Stromal cell of bone marrow (primary cell): ENCODE results near the gene TOPBP1.

ENCODE experiments used
- DNase-seq: peaks from one replicate; pipeline ENCODE4 v3.0.0-alpha.2; 2012; ENCODE audit warnings: low read depth

Gene TOPBP1

GRCh38 chr3:133607816-133608215, 53.9 kb downstream of the TOPBP1 start:
- DNase-seq: no peak

GRCh38 chr3:133606902-133607301, 54.8 kb downstream of the TOPBP1 start:
- no peak for DNase-seq

- no peak for DNase-seq
These were observed 55.4 kb downstream of the TOPBP1 start for GRCh38 chr3:133606342-133606741.

- DNase-seq: no peak
These were observed 61.1 kb downstream of the TOPBP1 start for GRCh38 chr3:133600572-133601081.

DNA sequence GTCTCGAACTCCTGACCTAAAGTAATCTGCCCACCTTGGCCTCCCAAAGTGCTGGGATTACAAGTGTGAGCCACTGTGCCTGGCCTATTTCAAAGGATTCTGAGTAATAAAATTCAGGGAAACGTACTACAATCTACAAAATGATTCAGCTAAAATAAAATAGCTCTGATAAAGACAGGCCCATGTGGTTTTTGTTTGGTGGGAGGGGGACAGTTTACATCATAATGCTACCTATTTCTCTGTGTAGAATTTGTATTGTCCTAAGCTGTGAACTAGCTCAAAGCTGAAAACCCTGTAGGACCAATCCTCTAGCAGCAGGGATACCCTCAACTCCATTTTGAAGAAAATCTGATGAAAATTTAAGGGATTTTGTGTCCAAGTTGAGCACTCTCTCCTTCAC, 62.5 kb downstream of the TOPBP1 start:
- DNase-seq: no peak

DNA sequence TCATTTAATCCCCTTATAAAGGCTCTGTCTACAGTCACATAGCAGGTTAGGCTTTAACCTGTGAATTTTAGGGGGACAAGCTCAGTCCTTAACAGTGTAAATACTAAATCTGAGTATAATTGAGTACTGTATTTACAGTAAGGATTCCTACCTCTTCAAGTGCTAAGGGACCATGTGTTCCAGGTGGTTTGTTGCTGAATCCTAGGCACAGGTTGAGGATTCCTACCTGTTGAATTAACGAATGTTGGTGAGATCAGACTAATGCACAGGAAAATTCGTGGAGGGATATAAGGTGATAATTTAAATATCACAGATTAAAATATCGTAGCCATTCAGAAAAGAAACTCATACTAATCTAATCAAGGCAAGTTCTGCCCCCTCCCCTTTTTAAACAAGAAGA, 63.3 kb downstream of the TOPBP1 start:
- no peak for DNase-seq

DNA sequence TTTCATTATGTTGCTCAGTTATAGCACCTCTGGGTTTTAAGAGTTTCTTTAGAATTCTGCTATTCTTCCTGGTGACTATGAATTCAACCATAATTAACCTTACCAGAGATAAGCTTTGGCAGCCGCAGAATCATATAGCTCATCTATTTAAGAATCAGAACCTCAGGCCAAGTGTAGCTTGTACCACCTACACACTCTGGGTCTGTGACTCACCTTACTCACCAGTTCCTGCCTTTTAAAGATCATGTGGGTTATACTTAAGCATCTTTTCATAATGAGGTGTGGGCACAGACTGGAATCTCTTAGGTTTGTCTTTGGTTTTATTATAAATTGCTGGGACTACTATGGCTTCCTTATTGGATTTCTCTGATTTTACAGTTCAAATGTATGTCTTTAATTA, 66.4 kb downstream of the TOPBP1 start:
- DNase-seq: no peak

- DNase-seq: no peak
These were observed 68.5 kb downstream of the TOPBP1 start for GRCh38 chr3:133593243-133593642.

DNA sequence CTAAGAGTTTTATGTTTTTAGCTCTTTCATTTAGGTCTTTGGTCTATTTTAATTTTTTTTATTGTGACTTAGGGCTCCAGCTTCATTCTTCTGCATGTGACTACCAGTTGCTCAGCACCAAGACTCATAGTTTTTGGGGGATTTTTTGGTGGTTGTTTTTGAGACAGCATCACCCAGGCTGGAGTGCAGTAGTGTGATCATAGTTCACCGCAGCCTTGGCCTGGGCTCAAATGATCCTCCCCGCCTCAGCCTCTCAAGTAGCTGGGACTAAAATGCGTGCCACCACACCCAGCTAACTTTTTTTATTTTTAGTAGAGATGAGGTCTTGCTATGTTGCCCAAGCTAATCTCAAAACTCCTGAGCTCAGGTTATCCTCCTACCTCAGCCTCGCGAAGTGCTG, 68.9 kb downstream of the TOPBP1 start:
- no peak for DNase-seq

DNA sequence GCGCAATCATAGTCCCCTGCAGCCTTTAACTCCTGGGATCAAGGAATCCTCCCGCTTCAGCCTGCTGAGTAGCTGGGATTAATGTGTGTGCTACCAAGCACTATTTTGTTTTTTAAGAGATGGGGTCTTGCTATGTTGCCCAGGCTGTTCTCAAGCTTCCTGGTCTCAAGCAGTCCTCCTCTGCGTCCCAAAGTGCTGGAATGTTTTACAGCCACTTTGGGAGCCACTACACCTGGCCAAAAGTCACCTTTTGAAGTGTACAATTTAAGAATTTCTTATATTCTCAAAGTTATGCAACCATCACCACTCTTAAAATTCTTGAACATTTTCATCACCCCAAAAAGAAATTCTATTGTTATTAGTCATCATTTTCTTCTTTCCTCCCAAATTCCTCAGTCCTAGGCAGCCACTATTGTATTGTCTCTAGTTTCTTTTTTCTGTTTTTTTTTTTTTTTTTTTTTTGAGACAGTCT, 70.4 kb downstream of the TOPBP1 start:
- no peak for DNase-seq

GRCh38 chr3:133589503-133589902, 72.2 kb downstream of the TOPBP1 start:
- no peak for DNase-seq

GRCh38 chr3:133588784-133589465, 72.8 kb downstream of the TOPBP1 start:
- no peak for DNase-seq

GRCh38 chr3:133588035-133588434, 73.7 kb downstream of the TOPBP1 start:
- DNase-seq: no peak

DNA sequence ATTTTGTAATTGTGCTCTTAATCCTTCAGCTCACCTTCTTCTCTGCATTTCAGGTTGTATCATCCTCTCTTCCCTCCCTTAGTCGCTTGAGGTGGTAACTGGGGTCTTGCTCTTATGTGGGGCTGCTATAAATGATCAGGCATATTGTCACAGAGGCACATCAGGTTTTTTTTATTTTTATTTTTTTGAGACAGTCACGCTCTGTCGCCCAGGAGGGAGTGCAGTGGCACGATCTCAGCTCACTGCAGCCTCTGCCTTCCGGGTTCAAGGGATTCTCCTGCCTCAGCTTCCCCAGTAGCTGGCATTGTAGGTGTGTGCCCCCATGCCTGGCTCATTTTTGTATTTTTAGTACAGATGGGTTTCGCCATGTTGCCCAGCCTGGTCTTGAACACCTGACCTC, 78.3 kb downstream of the TOPBP1 start:
- DNase-seq: no peak

DNA sequence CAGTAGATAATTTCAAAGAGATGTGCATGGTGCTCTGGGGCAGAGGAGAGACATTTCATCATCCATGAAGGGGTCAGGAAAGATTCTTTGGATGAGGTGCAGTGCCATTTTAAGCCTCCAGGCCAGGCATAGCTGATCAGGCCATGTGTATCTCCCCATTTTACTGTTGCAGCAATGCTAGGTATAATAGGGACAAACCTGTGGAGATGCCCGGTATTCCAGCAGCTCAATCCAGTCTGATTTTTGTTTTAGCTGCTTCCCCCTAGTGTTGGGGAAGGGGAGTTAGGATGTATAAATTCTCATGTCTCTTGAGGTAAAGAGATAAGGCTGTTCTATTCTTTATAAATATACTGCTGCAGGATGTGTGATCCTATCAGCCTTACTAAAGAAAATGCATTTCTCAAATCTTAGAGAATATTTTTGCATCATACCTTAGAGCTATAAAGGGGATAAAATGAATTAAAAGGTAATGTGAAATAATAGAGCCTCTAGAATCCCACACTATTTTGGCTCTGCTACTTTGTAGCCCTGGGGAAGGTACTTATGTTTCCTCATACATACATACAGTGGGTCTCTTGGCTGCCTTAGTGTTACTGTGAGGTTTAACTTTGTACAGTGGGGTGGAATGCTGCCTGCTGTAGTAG, 83.1 kb downstream of the TOPBP1 start:
- no peak for DNase-seq

- no peak for DNase-seq
These were observed 85.6 kb downstream of the TOPBP1 start for GRCh38 chr3:133576169-133576568.

DNA sequence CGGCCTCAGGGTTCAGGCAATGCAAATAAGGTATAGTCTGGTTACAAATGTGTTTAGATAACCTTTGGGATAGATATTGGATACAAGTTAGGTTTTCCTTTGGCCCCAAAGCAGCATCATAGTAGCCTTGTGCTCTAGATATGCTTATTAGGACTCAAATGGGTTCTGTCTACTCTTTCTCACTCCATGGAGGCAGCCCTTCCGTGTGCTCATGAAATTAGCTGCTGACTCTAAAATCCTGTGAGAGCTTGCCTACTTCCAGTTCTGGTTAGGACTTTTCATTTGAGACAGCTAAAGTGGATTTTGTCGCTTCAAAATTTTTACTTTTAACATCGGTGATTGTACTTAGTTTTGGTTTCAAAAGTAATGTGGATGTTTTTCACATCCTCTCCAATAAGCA, 86.7 kb downstream of the TOPBP1 start:
- DNase-seq: no peak

DNA sequence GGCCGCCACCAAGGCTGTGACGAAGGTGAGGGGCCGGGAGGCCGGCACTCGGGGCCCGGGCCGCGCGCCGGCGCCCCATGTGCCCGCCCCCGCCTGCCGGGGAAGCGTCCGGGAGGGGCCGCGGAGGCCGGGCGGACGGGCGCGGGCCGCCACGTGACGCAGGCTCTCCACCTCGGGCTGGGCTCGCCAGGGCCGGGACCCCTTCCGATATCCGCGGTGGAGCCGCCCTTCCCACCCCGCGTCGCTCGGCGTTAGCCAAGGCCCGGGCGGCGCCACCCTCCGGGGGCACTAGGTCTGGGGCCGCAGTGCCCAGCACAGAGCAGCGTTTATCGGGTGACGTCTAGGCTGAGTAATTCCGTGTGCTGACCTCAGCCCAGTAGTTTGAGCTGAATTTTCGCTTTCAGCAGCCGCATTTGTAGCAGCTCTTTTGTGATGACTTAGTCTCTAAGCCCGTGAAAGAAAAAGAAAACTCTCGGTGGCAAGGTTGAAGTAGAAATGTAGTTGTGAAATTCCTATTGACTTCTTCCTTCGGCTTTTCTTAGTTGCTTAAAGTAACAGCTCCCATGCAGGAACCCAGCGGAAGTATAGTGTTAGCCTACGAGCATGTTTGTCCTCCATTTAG, 87.4 kb downstream of the TOPBP1 start:
- peak; percentile 72 for DNase-seq

DNA sequence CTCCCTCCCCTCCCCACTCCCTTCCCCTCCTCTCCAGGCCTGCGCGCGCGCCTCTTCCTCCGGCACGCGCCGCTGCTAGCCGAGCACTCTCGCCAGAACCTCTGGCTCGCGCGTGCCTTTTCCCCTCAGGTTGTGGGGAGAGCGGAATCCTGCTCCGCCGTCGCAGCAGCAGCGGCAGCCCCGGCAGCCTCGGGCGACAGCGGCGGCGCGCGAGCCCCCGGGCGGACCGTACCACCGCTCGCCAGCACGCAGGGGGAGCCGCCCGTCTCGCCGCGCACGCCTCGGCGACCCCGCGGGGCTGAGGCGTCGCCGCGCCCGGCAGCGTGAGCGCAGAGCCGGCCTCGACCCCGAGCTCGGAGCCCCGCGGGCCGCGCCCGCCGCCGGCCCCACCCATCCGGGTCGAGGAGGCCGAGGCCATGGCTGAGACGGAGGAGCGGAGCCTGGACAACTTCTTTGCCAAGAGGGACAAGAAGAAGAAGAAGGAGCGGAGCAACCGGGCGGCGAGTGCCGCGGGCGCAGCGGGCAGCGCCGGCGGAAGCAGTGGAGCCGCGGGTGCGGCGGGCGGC, 88.0 kb downstream of the TOPBP1 start, which contains the start of gene CDV3:
CDV3 (plus strand) TSS at position 58 of the 566 bp plus-strand sequence; CDS start at position 417, 359 bp downstream.
- DNase-seq: no peak

DNA sequence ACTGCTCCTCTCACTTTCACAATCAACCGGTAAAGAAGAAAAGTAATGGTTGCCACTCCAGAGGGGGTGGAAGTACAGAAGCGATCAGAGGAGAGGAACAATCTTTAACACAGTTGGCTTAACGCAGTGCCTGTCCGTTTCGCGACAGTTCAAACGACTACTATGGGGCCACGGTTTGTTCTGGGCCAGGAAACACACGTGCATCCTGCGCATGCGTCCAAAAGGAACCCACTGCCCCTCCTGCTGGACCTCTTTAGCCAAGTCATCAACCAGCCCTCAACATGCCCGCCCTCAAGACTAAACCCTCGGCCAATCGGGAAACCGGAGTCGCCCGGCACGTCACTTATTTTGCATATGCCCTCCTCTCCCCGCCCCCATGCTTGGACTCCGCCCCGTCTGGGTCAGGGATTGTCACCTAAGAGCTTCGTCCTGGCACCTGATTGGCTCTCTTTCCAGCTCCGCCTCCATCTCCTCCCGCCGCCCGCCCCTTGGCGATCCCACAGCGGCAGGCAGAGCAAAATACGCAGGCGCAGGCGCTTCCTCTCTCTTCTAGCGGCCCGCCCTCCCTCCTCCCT, 88.6 kb downstream of the TOPBP1 start:
- DNase-seq: peak; percentile 100

DNA sequence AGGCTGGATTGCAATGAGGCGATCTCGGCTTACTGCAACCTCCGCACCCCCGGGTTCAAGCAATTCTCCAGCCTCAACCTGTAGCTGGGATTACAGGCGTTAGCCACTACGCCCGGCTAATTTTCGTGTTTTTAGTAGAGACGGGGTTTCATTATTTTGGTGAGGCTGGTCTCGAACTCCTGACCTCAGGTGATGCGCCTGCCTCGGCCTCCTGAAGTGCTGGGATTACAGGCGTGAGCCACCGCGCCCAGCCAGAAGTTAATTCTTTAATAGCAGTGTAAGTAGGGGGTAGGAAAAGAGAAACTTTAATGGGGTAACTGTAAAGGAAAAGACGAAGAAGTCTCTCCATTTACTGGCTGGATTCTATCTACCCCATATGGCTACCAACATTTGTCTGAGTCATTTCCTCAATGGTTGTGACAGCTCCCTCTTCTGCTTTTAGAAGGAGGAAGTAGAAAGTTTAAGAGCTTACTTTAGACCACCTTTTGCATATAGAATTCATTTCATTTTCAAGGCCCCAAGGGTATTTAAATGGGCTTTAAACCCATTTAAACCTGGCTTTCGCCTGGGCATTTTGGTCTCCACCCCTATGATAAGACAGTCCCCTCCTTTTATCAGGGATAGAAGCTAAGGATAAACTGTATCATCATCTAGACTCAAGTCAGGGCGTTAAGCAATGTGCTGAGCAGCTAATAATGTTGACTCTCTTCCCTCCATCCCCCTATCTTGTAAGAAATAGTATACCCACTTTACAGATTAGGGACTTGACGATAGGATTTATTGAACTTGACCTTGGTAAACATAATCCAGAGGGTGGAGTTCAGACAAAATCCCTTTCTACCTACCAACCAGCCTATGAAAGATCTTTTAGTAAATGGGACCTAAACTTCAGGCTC, 89.3 kb downstream of the TOPBP1 start:
- DNase-seq: no peak
